GM18502 (cell line): Measurements from ENCODE around the gene SV2B.
"Not testable (repeated sequence)": the region's sequence is repeated elsewhere in the genome, so short reads cannot be mapped to it uniquely, and the experiment has no call there.

Experiments used
- ATAC-seq: cut with Tn5 transposase; IDR thresholded peaks from one replicate; pipeline ENCODE4 v1.9.1; 2021; ENCODE audit warnings: mild to moderate bottlenecking; ENCODE audit not compliant: unreplicated experiment, poor library complexity

The SV2B gene

GRCh38 chr15:91344912-91345311, 244.9 kb downstream of the SV2B start:
- not testable (repeated sequence) for ATAC-seq

- ATAC-seq, result no peak
Measured at GRCh38 chr15:91345736-91346135, 245.7 kb downstream of the SV2B start.

- ATAC-seq, result no peak
Measured at GRCh38 chr15:91346259-91346658, 246.2 kb downstream of the SV2B start.

- no peak for ATAC-seq
Measured at GRCh38 chr15:91348752-91349500, 248.9 kb downstream of the SV2B start.
